CMK (cell line): Measurements from ENCODE around the gene SLMAP.
"Not testable (repeated sequence)": the region's sequence is repeated elsewhere in the genome, so short reads cannot be mapped to it uniquely, and the experiment has no call there.

Experiments used
- DNase-seq: peaks from one replicate; pipeline ENCODE4 v3.0.0-alpha.2; 2010; ENCODE audit warnings: low read depth

Gene SLMAP

GRCh38 chr3:57826952-57827723 lies 71.0 kb downstream of the SLMAP start:
- no peak for DNase-seq

- no peak for DNase-seq
Observed at GRCh38 chr3:57827757-57828156, 71.6 kb downstream of the SLMAP start.

GRCh38 chr3:57832486-57832885 lies 76.4 kb downstream of the SLMAP start:
- DNase-seq: no peak

- no peak for DNase-seq
Observed at GRCh38 chr3:57832900-57833313, 76.8 kb downstream of the SLMAP start.

- no peak for DNase-seq
Observed at GRCh38 chr3:57833763-57834162, 77.7 kb downstream of the SLMAP start.

- DNase-seq: no peak
Observed at GRCh38 chr3:57837686-57838085, 81.6 kb downstream of the SLMAP start.

GRCh38 chr3:57838627-57839026 lies 82.5 kb downstream of the SLMAP start:
- DNase-seq: no peak

GRCh38 chr3:57840473-57840872 lies 84.4 kb downstream of the SLMAP start:
- DNase-seq: no peak

- no peak for DNase-seq
Observed at GRCh38 chr3:57841818-57842217, 85.7 kb downstream of the SLMAP start.

- no peak for DNase-seq
Observed at GRCh38 chr3:57848177-57848738, 92.1 kb downstream of the SLMAP start.

- DNase-seq: no peak
Observed at GRCh38 chr3:57851304-57851703, 95.2 kb downstream of the SLMAP start.

- DNase-seq: no peak
Observed at GRCh38 chr3:57852896-57853295, 96.8 kb downstream of the SLMAP start.

- DNase-seq: no peak
Observed at GRCh38 chr3:57855281-57855680, 99.2 kb downstream of the SLMAP start.

- DNase-seq: no peak
Observed at GRCh38 chr3:57855943-57856342, 99.8 kb downstream of the SLMAP start.

- DNase-seq: no peak
Observed at GRCh38 chr3:57856675-57857074, 100.6 kb downstream of the SLMAP start.

- DNase-seq: no peak
Observed at GRCh38 chr3:57862894-57863293, 106.8 kb downstream of the SLMAP start.

GRCh38 chr3:57863380-57863779 lies 107.3 kb downstream of the SLMAP start:
- DNase-seq: no peak

GRCh38 chr3:57864853-57865252 lies 108.7 kb downstream of the SLMAP start:
- DNase-seq: no peak

GRCh38 chr3:57869110-57869509 lies 113.0 kb downstream of the SLMAP start:
- DNase-seq: not testable (repeated sequence)

- no peak for DNase-seq
Observed at GRCh38 chr3:57872606-57873005, 116.5 kb downstream of the SLMAP start.

- no peak for DNase-seq
Observed at GRCh38 chr3:57876632-57877031, 120.5 kb downstream of the SLMAP start.

GRCh38 chr3:57877116-57877515 lies 121.0 kb downstream of the SLMAP start:
- DNase-seq: no peak

GRCh38 chr3:57884436-57884835 lies 128.3 kb downstream of the SLMAP start:
- DNase-seq: not testable (repeated sequence)

- no peak for DNase-seq
Observed at GRCh38 chr3:57889807-57890206, 133.7 kb downstream of the SLMAP start.
